CD4-positive, alpha-beta T cell treated with Interleukin-17A for 4 hours (primary cell): ENCODE results near the gene SMARCA2.

Experiments
- DNase-seq: peaks from one replicate; pipeline ENCODE4 v3.0.0-alpha.2; 2020; ENCODE audit warnings: mixed read lengths

Gene SMARCA2

DNA sequence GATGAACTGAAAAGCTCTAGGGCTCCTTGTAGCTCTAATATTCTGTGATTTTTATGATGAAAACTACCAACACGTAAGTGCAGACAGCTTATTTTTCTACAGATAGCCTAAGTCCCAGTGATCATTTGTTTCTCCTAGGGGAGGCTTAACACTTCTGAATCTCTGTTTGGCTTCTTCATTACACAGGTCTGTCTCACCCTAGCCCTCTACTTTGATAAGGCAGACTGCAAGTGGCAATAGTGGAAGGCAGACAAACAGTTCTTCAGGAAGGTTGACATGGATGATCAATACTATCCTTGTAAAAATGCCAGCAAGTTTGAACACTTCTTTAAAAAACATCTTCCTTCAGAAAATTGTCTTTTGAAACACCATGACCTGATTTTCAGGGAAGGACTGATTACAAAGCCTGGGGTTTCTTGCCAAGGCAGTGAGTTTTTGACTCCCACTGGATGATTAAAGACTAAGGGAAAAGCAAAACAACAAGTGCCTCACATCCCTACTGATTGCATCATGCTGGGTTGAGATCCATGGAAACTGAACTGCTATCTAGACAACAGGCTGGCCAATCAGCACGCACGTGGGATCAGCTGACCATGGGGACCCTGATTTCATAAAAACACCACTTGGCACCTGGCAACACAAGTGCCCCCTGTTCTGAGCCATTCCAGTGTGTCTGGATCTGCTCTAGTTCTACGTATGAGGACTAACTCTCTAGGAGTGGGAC, 212.2 kb downstream of the SMARCA2 start:
- no peak for DNase-seq

DNA sequence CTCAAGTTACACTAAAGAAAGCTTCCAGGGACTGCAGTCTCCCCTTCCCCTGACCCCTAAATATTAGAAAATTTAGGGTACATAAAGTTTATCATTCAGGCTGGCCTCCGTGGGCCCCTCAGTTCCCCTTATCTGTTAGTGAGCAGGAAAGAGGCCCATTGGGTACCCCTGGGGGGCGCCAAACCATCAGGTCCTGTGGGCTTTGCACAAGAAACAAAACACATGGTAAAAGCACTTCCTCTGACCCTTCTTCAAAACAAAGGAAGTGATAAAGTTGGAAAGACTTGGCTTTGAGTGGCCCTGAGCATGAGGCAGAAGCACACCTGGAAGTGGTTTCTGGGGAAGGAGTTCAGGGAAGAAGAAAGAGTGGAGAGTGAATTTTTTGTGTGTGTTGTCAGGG, 213.0 kb downstream of the SMARCA2 start:
- no peak for DNase-seq

DNA sequence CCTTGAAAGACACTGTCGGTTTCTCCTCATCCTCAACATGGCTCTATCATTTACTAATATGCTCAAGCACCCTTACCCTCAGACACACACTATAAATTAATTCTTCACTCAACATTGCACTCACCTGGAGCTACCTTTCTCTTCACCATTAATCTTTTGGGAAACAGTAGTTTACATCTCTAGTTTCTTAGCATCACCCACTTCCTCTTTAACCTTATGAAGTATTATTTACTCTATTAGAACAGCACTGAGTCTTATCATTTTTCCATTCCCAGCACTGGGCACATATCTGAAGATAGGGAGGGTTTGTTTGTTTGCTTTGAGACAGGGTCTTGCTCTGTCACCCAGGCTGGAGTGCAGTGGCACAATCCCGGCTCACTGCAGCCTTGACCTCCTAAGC, 213.5 kb downstream of the SMARCA2 start:
- no peak for DNase-seq

DNA sequence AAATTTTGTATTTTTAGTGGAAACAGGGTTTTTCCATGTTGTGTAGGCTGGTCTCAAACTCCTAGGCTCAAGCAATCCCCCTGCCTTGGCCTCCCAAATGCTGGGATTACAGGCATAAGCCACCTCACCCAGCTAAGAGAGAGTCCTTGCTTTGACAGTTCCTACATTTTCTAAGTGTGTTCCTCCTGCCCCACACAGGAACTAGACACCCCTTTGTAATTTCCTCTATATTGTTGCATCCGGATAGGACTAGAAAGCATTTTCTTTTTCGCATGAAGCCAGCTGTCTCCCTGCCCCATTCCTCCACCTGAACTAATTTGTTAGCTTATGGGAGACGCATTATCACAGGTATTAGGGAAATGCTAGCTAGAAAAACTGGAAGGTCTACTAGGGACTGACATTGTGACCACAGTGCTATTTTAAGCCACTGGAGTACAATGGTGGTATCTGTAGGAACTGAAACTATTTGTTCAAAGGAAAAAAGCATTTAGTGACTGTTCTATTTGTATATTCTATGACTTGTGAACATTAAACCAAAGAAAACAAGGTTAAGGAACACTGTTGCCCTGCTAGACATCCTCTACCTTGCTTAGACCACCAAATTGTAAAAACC, 214.1 kb downstream of the SMARCA2 start:
- no peak for DNase-seq

DNA sequence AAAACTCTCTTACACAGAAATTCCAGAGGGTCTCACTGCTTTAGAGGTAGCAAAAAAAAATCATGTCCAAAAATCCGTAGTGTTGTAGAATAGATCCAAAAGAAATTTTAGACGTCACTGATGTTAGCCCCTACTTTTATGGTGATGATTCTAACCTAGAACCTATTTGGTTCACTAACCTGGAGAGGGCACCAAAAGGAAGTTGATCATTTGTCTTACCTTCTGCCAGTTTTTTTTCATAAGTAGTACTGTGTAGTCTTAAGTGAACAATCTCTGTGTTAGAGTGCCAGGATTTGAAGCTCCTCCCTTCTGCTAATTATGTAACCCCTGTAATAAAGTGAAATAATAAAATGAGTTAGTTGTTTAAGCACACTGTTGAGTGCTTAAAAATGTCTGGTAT, 215.2 kb downstream of the SMARCA2 start:
- no peak for DNase-seq

DNA sequence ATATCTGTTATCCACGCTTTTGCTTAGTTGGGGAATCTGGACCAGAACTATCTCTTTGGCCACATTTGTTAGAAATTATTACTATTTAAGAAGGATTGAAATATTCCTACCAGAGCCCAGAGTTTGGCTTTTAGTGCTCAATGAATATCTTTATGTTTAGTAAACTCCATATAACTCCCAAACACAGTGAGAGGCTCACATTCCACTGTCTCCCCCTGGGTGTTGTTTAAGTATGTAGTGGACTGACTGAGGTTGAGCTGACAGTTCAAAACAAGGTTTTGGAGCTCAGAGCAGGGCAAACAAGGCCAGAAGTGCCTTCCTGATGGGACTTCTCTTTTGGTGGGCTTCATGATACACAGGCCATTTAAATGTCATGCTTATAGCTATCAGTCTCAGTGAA, 216.0 kb downstream of the SMARCA2 start:
- DNase-seq: no peak

DNA sequence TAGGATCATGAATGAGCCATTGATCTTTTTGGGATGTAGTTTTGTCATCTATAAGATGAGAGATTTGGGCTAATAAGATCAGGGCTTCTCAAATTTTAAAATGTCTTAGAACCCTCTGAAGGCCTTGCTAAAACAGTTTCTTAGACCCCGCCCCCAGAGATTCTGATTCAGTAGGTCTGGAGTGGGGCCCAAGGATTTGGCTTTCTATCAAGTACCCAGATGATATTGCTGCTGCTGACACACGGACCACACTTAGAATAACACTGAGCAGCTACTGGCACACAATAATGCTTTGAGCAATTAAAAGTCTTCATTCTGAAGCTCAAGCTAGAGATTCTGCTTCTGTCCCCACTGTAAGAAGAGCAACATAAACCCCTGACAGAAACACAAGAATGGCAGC, 216.7 kb downstream of the SMARCA2 start:
- DNase-seq: no peak

DNA sequence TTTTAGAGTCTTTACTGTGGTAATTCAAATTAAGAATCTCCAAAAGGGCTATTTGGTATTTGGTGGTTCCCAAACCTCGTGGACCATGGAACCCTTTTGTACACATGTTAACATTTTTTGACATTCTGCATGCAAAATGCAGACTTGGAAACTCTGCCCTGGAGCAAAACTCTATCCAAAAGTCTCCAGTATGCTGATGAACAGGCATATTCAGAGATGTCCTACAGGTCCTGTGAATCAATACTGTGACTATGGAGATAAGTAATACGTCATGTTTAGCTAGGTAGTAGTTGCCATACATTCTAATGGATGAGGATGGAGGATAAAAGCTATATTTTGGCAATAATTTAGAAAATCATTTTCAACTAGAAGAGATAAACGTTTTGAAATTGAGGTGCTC, 218.1 kb downstream of the SMARCA2 start:
- DNase-seq: no peak

DNA sequence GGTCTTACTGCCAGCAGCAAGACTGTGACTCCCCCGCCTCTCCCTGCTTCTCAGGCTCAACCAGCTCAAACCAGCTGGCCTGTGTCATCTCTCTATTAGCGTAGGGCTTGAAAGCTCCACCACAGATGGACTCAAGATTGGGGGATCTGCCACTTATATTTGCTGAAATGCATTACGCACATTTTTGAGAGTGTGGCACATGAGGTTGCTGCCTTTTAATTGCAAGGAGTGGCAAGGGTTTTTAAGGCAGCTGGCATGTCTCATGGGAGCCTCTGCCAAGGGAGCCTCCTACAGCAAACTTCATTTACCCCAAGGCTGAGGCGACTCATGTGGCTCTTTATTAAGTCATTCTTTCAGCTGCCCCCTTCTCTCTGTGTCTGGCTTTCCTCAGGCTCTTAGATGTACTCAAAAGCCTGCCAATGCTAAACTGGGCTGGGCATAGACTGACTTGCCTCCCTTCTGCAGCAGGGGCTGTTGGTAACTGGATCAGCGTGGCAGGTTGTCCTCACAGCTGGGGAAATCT, 219.3 kb downstream of the SMARCA2 start:
- DNase-seq: no peak

DNA sequence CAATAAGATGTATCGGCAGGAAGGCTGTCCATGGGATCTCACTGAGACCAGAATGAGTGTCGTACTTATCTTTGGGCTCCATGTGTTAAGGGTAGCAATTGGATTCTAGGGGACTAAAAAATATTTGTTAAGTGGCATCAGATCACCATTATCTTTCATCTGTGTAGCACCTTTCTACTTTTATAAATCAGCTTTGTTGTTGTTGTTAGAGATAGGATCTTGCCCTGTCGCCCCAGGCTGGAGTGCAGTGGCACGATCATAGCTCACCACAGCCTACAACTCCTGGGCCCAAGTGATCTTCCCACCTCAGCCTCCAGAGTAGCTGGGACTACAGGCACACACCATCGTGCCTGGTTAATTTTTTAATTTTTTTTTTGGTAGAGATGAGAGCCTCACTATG, 220.5 kb downstream of the SMARCA2 start:
- DNase-seq: no peak

DNA sequence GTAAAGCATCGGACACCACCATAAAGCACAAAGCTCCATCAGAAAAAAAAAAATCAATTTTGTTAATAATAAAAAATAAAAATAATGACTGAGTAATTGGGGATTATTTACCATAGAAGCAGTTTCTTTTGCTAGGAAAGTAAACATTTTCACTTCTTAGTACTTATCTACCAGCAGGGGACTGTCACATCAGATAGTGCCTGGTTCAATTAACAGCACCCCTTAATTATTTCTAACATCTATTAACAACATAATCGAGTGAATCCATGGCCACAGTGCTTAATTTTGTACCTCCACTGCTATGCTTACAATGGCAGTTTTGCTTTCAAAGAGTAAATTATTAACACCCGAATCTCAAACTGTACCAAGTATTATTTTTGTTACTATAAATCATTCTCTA, 221.7 kb downstream of the SMARCA2 start:
- no peak for DNase-seq

DNA sequence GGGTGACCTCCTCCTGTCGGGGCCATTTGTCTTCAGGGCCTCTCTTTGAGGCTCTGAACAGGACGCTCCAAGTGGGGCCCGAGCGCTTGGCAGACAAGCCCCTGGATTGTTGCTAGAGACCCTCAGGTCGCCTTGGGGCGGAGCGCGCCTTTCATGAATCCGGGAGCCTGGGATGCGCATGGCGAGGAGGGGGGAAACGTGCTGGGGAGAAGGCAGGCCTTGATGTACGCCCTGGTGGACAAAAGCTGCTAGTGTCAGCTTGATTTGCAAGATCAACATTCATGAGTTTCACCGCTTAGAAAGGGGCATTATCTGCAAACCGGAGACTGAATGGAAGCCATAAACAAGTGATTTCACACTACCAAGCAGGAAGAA, 226.3 kb downstream of the SMARCA2 start:
- no peak for DNase-seq

DNA sequence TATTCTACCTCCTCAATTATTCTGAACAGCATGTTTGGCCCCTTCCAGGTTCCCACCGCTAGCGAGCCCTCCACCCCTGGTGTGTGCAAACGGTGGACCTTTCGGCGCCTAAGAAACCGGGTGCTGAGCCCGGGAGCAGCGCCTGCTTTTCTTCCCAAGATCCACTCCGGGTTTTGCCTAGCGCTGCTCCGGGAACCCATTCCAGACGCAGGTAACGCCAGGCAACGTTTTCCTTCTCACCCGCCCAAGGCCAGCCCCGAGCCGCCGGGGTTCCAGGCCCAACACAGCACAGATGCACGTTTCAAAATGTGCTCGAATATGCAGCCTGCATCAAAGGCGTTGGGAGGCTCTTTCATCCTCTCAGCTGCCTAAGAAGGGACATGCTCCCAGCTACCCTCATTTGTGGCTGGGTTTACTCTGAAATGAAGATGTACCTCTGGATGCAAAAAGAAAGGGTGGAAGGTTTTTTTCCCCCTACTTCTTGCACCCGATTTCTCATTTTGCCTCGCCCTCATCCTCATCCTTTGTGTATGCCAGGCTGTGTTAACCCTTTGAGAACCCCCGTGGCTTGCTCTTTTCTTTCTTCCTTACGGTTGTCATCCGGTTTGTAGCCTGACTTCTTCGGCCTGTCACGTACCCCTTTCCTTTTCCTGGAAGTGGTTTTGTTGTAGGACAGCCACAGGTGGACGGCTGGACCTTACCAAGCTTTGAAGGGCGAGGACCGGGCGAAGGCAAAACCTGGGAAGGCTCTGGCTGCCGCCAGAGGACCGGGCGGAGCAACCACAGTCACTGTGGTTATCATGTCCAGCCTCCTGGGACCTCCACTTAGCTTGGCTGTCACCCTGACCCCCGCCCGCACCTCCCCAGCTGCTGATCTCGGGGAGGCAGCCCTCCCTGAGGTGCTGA, 226.9 kb downstream of the SMARCA2 start:
- peak; percentile 49 for DNase-seq

DNA sequence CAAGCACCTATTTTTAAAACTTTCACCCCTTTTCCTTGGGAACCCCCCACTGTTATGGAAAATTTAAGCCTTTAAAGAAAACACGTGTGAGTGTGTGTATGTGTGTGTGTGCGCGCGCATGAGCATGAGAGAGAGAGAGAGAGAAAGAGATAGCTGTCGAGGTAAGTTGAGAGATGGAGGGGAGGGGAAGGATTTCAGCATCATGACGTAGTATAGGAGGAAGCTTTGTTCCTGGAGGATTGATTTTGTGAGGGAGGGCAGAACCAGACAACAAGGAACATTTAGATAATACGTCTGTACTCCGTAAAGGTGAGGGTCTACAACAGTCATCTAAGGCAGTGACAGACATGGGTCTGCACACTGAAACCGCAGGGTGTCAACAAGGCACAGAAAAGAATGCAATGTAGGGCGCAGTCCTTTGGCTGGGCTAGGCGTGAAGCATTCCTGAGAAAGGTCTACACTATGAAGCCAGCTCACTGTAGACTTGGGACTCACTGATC, 227.7 kb downstream of the SMARCA2 start:
- no peak for DNase-seq
